BLaER1 treated with 17β-estradiol and CSF1 and Interleukin-3, amounts not matched to agents 10 nM and 100 nM (cell line): Measurements from ENCODE around the gene DCTN3.
A peak's percentile ranks its signal among the peaks of the same experiment; 100 is the strongest.

Experiments used
- H3K27ac ChIP-seq, 11 experiments: shearing (Covaris generic); formaldehyde crosslinking; 2 replicates each; pipeline ENCODE4 v1.8.1; 2022
- H3K27me3 ChIP-seq, 11 experiments: shearing (Covaris generic); formaldehyde crosslinking; 2 replicates each; pipeline ENCODE4 v1.8.1; 2022
- H3K36me3 ChIP-seq, 11 experiments: shearing (Covaris generic); formaldehyde crosslinking; 2 replicates each; pipeline ENCODE4 v1.8.1; 2022
- H3K4me1 ChIP-seq, 10 experiments: shearing (Covaris generic); formaldehyde crosslinking; 2 replicates each; pipeline ENCODE4 v1.8.1; 2022
- H3K4me2 ChIP-seq, 11 experiments: shearing (Covaris generic); formaldehyde crosslinking; 2 replicates each; pipeline ENCODE4 v1.8.1; 2022
- H3K4me3 ChIP-seq, 10 experiments: shearing (Covaris generic); formaldehyde crosslinking; 2 replicates each; pipeline ENCODE4 v1.8.1; 2022
- H3K9ac ChIP-seq, 11 experiments: shearing (Covaris generic); formaldehyde crosslinking; 2 replicates each; pipeline ENCODE4 v1.8.1; 2022
- H3K9me3 ChIP-seq, 11 experiments: shearing (Covaris generic); formaldehyde crosslinking; replicated peaks in 1 of 11; 2 replicates each; pipeline ENCODE4 v1.8.1; 2022
- H4K20me1 ChIP-seq, 11 experiments: shearing (Covaris generic); formaldehyde crosslinking; 2 replicates each; pipeline ENCODE4 v1.8.1; 2022
- Cebpa-rat ChIP-seq, 11 experiments: shearing (Covaris generic); IDR thresholded peaks; 2 replicates each; pipeline ENCODE4 v1.8.1; 2022

DCTN3 gene

DNA sequence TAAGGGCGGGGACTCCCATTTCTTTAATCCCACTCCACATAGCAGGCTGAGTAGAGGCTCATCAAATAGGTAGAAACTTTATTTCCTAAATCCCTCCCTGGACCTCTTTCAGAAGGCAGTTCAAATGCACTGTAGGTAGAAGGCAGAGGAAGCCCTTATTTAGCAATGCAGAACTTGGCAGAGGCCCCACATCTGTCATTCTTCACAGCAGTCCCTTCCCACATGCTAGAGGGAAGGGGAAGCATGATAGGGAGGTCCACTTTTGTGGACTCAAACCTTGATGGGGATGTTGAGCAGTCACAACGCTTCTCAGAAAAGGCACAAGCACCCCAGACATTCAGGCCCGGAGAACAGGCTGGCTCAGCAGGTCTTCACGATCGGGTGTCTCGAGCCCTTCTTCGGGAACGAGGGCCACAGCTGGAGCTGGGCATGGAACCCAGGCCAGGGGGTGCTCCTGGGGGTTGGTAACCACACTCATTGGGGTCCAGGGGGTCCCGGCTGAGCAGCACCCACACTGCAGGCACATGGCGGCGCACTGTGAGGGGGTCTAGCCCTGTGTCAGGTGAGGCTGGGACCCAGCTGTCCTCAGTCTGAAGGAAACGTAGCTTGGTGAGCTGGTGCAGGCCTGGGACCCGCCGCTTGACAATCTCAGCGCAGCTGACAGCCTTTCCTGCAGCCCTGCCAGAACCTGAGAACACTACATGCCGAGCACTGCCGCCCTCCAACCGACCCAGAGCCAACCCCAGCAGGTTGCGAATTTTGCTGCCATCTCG, 9.7 kb downstream of the DCTN3 start:
- TF ChIP-seq Cebpa-rat (IDR thresholded peaks at IDR 0.05): no peak
- Histone ChIP-seq H3K9me3 (0 out of 22 replicates have a peak, but pooled peaks cover 0 to 5% (median 0%) of the 10 kb centered on the region in 11 experiments), H3K4me3 (peak overlapping the region; percentile 71 to 88 (median 80)), H3K27ac (peak overlapping the region in 5 of 11 experiments; percentile 93 to 97 (median 96); a peak in 7 of 22 replicates), H3K9ac (peak overlapping the region in 9 of 11 experiments; percentile 89 to 96 (median 94); a peak in 14 of 22 replicates), H4K20me1 (no peaks in the 10 kb centered on the region), H3K4me1 (peaks cover 19 to 29% (median 26%) of the 10 kb centered on the region in 10 experiments), H3K4me2 (peak overlapping the region; percentile 92 to 99 (median 97)), H3K27me3 (no peaks in the 10 kb centered on the region), H3K36me3 (peaks cover 0 to 13% (median 5%) of the 10 kb centered on the region in 11 experiments; a peak in 7 of 22 replicates)

DNA sequence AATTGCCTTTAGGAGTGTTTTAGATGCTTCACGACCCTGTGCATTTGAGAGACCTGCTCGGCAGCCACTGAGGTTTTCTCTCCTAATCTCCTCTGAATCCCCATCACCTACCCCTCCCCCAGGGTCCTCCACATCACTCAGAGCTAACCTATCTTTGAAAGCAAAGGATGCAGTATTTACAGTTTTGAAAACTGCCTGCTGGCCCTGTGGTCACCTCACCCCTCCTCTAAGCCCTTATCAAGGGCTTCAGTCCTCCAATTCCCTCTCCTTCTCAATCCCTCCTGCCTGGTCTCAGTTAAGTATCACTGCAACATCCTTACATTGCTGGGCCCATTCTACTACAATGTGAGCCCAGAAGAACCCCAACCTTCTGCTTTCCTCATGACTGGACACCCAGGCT, 13.0 kb downstream of the DCTN3 start:
- 0 out of 22 replicates have a peak, but pooled peaks cover 0 to 5% (median 0%) of the 10 kb centered on the region in 11 experiments for H3K9me3 ChIP-seq
- peaks cover 0 to 10% (median 5%) of the 10 kb centered on the region in 11 experiments; a peak in 4 of 22 replicates for H3K36me3 ChIP-seq
- H3K4me2 ChIP-seq: no peak overlapping the region
- H3K9ac ChIP-seq: no peak overlapping the region; a peak in 1 of 22 replicates
- no peak overlapping the region for H3K27ac ChIP-seq
- H3K4me3 ChIP-seq: no peak overlapping the region
- peaks cover 0 to 7% (median 0%) of the 10 kb centered on the region in 11 experiments; a peak in 2 of 22 replicates for H4K20me1 ChIP-seq
- TF ChIP-seq Cebpa-rat (IDR thresholded peaks at IDR 0.05): no peak
- no peaks in the 10 kb centered on the region for H3K27me3 ChIP-seq
- peaks cover 14 to 19% (median 17%) of the 10 kb centered on the region in 10 experiments for H3K4me1 ChIP-seq

DNA sequence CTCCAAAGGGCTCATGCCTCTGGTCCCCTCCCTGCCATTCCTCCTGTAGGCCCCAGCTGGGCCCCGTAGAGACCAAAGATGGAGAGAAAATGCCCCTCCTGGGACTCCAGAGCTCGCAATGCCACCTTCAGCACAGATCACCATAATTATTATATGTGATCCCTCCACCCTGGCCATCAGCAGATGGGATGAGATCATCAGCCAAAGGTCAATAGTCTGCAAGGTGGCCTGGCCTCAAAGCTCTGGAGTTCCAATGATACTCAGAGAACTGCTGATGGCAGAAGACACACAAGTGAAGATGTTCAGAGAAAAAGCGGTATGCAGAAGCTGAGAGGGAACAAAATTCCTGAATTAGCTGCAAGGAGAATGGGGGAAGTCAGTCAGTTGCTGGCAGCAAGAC, 13.4 kb downstream of the DCTN3 start:
- Histone ChIP-seq H3K9ac (no peak overlapping the region), H4K20me1 (peaks cover 0 to 8% (median 0%) of the 10 kb centered on the region in 11 experiments; a peak in 2 of 22 replicates), H3K4me2 (no peak overlapping the region), H3K27ac (no peak overlapping the region), H3K4me3 (no peak overlapping the region), H3K27me3 (no peaks in the 10 kb centered on the region), H3K9me3 (0 out of 22 replicates have a peak, but pooled peaks cover 0 to 5% (median 0%) of the 10 kb centered on the region in 11 experiments), H3K4me1 (peaks cover 13 to 17% (median 15%) of the 10 kb centered on the region in 10 experiments), H3K36me3 (peaks cover 0 to 10% (median 5%) of the 10 kb centered on the region in 11 experiments; a peak in 4 of 22 replicates)
- no peak for TF ChIP-seq Cebpa-rat (IDR thresholded peaks at IDR 0.05)

DNA sequence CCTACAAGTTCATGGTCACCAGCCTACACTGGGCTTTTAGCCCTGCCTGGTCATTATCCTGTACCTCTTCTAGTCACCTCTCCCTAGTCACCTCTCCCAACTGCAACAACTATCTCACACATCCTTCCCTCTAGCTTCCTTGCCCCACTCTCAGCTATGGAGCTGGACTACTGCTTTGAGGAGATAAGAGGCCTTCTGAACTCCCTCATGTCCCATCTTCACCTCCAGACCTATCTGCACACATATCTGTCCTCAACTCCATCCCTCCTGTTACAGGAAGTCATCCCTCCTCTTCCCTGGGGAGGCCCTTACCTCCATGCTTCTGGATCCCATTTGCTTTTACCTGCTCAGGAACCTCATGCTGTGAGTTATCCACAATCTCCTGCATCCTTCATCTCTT, 14.1 kb downstream of the DCTN3 start:
- TF ChIP-seq Cebpa-rat (IDR thresholded peaks at IDR 0.05): no peak
- Histone ChIP-seq H3K4me1 (peaks cover 11 to 13% (median 11%) of the 10 kb centered on the region in 10 experiments), H3K36me3 (peaks cover 0 to 10% (median 5%) of the 10 kb centered on the region in 11 experiments; a peak in 4 of 22 replicates), H3K9ac (no peak overlapping the region), H4K20me1 (peaks cover 0 to 8% (median 0%) of the 10 kb centered on the region in 11 experiments; a peak in 2 of 22 replicates), H3K9me3 (0 out of 22 replicates have a peak, but pooled peaks cover 0 to 5% (median 0%) of the 10 kb centered on the region in 11 experiments), H3K27ac (no peak overlapping the region), H3K4me2 (no peak overlapping the region), H3K27me3 (no peaks in the 10 kb centered on the region), H3K4me3 (no peak overlapping the region)

DNA sequence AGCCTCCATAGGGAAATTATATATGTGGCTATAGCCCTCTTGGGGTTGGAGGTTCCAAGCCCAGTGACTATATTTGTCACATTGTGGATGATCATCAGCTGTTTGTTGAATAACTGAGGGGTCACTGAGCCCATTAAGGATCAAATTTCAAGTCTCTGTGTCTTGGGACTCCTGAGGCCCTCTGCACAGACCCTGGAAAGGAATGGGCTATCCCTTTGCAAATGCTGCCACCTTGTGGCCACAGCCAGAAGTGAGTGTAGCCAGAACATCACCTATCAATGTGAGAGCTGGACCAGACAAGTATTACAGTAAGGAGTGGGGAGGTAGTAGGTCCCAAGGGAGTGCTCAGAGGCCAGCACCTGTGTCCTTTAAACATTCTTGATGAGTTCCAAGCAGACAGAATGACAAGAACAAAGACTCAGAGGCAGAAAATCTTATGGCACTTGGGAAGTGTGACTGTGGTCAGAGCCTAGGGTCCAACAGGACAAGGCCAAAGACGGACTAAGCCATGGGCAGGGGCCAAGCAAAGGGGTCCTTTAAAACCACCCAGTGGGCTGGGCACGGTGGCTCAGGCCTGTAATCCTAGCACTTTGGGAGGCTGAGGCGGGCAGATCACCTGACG, 16.6 kb downstream of the DCTN3 start:
- Histone ChIP-seq H3K36me3 (no peaks in the 10 kb centered on the region), H3K4me3 (no peak overlapping the region), H3K9me3 (no peaks in the 10 kb centered on the region), H3K27ac (no peak overlapping the region), H3K4me2 (no peak overlapping the region), H3K27me3 (no peaks in the 10 kb centered on the region), H3K9ac (no peak overlapping the region), H4K20me1 (peaks cover 0 to 8% (median 0%) of the 10 kb centered on the region in 11 experiments; a peak in 3 of 22 replicates), H3K4me1 (no peaks in the 10 kb centered on the region)
- no peak for TF ChIP-seq Cebpa-rat (IDR thresholded peaks at IDR 0.05)

DNA sequence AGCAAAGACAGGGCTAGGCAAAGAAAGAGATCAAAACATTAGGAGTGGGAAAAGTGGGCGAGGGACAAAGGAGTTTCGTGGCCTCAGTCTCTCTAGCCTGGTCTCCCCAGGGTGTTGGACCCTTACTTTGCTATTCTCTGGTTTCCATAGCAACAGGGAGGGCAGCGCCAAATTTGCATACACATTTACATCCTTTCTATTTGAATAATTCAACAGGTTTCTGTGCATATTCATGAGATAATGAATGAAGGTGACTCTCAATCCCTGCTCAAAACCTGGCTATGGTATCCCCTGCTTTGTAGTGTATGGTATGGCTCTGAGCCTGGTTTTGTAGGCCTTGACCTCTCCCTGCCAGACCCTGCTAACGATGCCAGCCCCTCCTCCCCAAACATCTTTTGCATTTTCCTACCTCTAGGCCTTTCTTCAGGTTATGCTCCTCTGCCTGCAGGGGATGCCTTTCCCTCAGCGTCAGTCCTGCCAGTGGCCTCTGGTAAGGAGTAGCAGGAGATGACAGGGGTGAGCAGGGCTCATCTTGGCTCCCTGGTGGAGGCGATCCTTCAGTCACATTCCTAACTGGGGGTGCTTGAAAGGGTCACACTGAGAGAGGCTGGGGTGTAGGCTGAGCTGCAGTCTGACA, 18.2 kb downstream of the DCTN3 start:
- Histone ChIP-seq H4K20me1 (peaks cover 0 to 8% (median 0%) of the 10 kb centered on the region in 11 experiments; a peak in 3 of 22 replicates), H3K9me3 (no peaks in the 10 kb centered on the region), H3K9ac (peak overlapping the region in 2 of 11 experiments; percentile 10; a peak in 2 of 22 replicates), H3K27ac (no peak overlapping the region), H3K36me3 (no peaks in the 10 kb centered on the region), H3K4me1 (no peaks in the 10 kb centered on the region), H3K4me3 (no peak overlapping the region), H3K4me2 (no peak overlapping the region), H3K27me3 (no peaks in the 10 kb centered on the region)
- no peak for TF ChIP-seq Cebpa-rat (IDR thresholded peaks at IDR 0.05)

DNA sequence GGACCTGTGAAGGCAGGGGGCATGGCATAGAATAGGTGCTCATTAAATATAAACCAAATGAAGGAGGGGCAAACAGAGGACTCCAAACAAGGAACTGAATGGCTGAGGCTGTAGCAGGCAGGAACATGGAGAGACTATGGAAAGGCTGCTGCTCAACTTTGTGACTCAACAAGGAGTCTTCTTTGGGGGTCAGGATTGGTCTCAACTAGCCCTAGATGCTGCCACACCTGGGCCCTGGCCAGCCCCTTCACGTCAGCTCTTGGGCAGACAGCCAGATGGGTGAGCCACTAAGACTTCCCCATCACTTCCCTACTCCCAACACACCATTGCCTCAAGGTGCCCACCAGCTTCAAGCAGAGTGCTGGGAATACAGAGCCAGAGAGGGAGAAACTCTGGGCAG, 19.4 kb downstream of the DCTN3 start:
- H3K4me1 ChIP-seq: no peaks in the 10 kb centered on the region
- no peaks in the 10 kb centered on the region; a peak in 1 of 22 replicates for H3K27me3 ChIP-seq
- H3K4me3 ChIP-seq: no peak overlapping the region
- H4K20me1 ChIP-seq: peaks cover 0 to 8% (median 0%) of the 10 kb centered on the region in 11 experiments; a peak in 3 of 22 replicates
- no peak overlapping the region for H3K9ac ChIP-seq
- no peaks in the 10 kb centered on the region for H3K36me3 ChIP-seq
- H3K4me2 ChIP-seq: no peak overlapping the region
- no peak for TF ChIP-seq Cebpa-rat (IDR thresholded peaks at IDR 0.05)
- no peak overlapping the region for H3K27ac ChIP-seq
- H3K9me3 ChIP-seq: no peaks in the 10 kb centered on the region

DNA sequence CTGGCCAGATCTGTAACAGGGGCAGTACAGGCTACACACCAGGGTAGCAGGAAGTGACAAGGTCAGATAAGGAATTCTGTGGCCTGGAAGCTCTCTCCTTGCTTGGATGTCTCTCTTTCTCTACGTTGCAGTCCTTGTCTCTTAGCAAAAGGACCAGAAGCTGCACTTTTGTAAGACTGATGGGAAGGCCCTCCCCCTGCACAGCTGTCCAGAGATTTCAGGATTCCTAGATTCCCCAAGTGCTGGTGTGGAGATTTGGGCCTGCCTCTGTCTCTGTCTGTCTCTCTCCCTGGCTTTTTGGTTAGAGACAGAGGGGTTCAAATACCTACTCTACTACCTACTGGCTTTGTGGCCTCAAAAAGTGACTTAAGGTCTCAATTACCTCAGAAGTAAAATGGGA, 20.7 kb downstream of the DCTN3 start:
- Histone ChIP-seq H3K9me3 (no peaks in the 10 kb centered on the region), H3K4me2 (no peak overlapping the region), H4K20me1 (peaks cover 0 to 7% (median 0%) of the 10 kb centered on the region in 11 experiments; a peak in 5 of 22 replicates), H3K4me1 (no peaks in the 10 kb centered on the region), H3K27ac (no peak overlapping the region), H3K36me3 (no peaks in the 10 kb centered on the region), H3K27me3 (peaks cover 0 to 8% (median 5%) of the 10 kb centered on the region in 11 experiments; a peak in 18 of 22 replicates), H3K4me3 (no peak overlapping the region), H3K9ac (no peak overlapping the region)
- TF ChIP-seq Cebpa-rat (IDR thresholded peaks at IDR 0.05): no peak
